HepG2 (cell line): ENCODE results near the gene TXNL4A. TPM values are rescaled to one million over a fixed set of nuclear protein-coding genes. Genes with fewer than 3 reads are reported as not detected.

Experiments used
- ARID2 ChIP-seq: sonication (generic); formaldehyde crosslinking; IDR thresholded peaks from 2 replicates; pipeline ENCODE4 v1.8.1; 2022; ENCODE audit warnings: mild to moderate bottlenecking, missing genetic modification reagents, borderline replicate concordance
- CEBPZ ChIP-seq: IDR thresholded peaks from 2 replicates; pipeline ENCODE4 v1.6.1; 2012; ENCODE audit warnings: low read length, improper control_type of control experiment
- CSRNP1 ChIP-seq: sonication (generic); formaldehyde crosslinking; IDR thresholded peaks from 2 replicates; pipeline ENCODE4 v1.8.1; 2023; ENCODE audit warnings: mild to moderate bottlenecking, missing genetic modification reagents
- GABPB1 ChIP-seq: IDR thresholded peaks from 2 replicates; pipeline ENCODE4 v1.6.1; 2016; ENCODE audit warnings: mild to moderate bottlenecking, missing genetic modification reagents, moderate library complexity, missing compliant biosample characterization
- HOXD1 ChIP-seq: sonication (generic); formaldehyde crosslinking; IDR thresholded peaks from 2 replicates; pipeline ENCODE4 v1.5.0; 2020; ENCODE audit warnings: missing genetic modification reagents
- NONO ChIP-seq, 2 experiments: fragments of 450-650 bp in 1 of 2; sonication (generic) in 1 of 2; formaldehyde crosslinking in 1 of 2; IDR thresholded peaks in 1 of 2; conservative IDR thresholded peaks in 1 of 2; 2 replicates each; pipeline versions ENCODE4 v1.6.1 to v1.8.0; 2017 to 2022; ENCODE audit warnings: mild to moderate bottlenecking in 1 of 2, missing genetic modification reagents in 1 of 2, moderate library complexity in 1 of 2
- PCBP1 ChIP-seq: fragments of 200-400 bp; formaldehyde crosslinking; IDR thresholded peaks from 2 replicates; pipeline ENCODE4 v1.6.1; 2017; ENCODE audit warnings: mild to moderate bottlenecking, low read depth, low read length, borderline replicate concordance
- RAD21 ChIP-seq: fragments of 450-650 bp; formaldehyde crosslinking; IDR thresholded peaks from 2 replicates; pipeline ENCODE4 v1.5.0; 2020; ENCODE audit warnings: mild to moderate bottlenecking
- REPIN1 ChIP-seq: sonication (generic); formaldehyde crosslinking; IDR thresholded peaks from 2 replicates; pipeline ENCODE4 v1.8.0; 2022; ENCODE audit warnings: missing genetic modification reagents, low read depth, mild to moderate bottlenecking, borderline replicate concordance
- REXO4 ChIP-seq: sonication (generic); formaldehyde crosslinking; IDR thresholded peaks from 2 replicates; pipeline ENCODE4 v1.8.0; 2022; ENCODE audit warnings: missing genetic modification reagents, mild to moderate bottlenecking, borderline replicate concordance
- SOX13 ChIP-seq, 3 experiments: fragments of 450-650 bp in 1 of 3; sonication (generic) in 1 of 3; formaldehyde crosslinking in 1 of 3; IDR thresholded peaks in 2 of 3; conservative IDR thresholded peaks in 1 of 3; 2 replicates each; pipeline versions ENCODE4 v1.5.0 to v1.6.1; 2016 to 2020; ENCODE audit warnings: antibody characterized with exemption in 1 of 3, mild to moderate bottlenecking in 1 of 3, missing compliant biosample characterization in 1 of 3, missing genetic modification reagents in 1 of 3, moderate library complexity in 1 of 3
- TCF7 ChIP-seq: sonication (generic); IDR thresholded peaks from 2 replicates; pipeline ENCODE4 v1.6.1; 2016; ENCODE audit warnings: antibody characterized with exemption, low read depth
- ZNF547 ChIP-seq: sonication (generic); formaldehyde crosslinking; IDR thresholded peaks from 2 replicates; pipeline ENCODE4 v1.5.1; 2020; ENCODE audit warnings: mild to moderate bottlenecking, missing genetic modification reagents
- ZNF607 ChIP-seq: sonication (generic); formaldehyde crosslinking; IDR thresholded peaks from 2 replicates; pipeline ENCODE4 v1.5.1; 2020; ENCODE audit warnings: missing genetic modification reagents, mild to moderate bottlenecking, borderline replicate concordance
- polyA plus RNA-seq, 8 experiments: library from polyadenylated mRNA; depleted of rRNA in 3 of 8; stranded (reverse) in 7 of 8; unstranded in 1 of 8; fragments of >200 nt; fragmentation: Illumina TruSeq in 4 of 8; extraction: Trizol in 4 of 8; gene quantifications; 2 replicates each; pipeline versions ENCODE4 v1.2.1 to v1.2.3, GENCODE V29; 2011 to 2016; ENCODE audit warnings: low read depth in 4 of 8, missing spikeins in 1 of 8, mixed read lengths in 1 of 8; ENCODE audit not compliant: insufficient read depth in 1 of 8
- total RNA-seq, 5 experiments: library from RNA; depleted of rRNA; stranded (reverse); fragments of >200 nt; fragmentation: Illumina TruSeq; extraction: Trizol; gene quantifications; 2 replicates each; pipeline ENCODE4 v1.2.3, GENCODE V29; 2016; ENCODE audit warnings: low read depth in 1 of 5
- TF ChIP-seq, protein P1 (sequence below): sonication (generic); formaldehyde crosslinking; IDR thresholded peaks from 2 replicates; pipeline ENCODE4 v1.4.0; 2020; ENCODE audit warnings: mild to moderate bottlenecking, missing genetic modification reagents
- TF ChIP-seq, protein P2 (sequence below): IDR thresholded peaks from 2 replicates; pipeline ENCODE4 v1.6.1; 2018; ENCODE audit warnings: missing genetic modification reagents

The TXNL4A gene
- total and polyA plus RNA-seq, 2 of the 13 experiments (the other 11 are each of a cell fraction or from before 2014, with no cell fraction given) = 172 to 202 TPM

- TF ChIP-seq SOX13 (IDR thresholded peaks at IDR 0.05) (no peak), SOX13 (CRISPR knock-in tag; conservative IDR thresholded peaks at IDR 0.05 in 1 of 2, IDR thresholded peaks at IDR 0.05 in 1 of 2) (no peak; a peak in 1 of 4 replicates), PCBP1 (no peak), RAD21 (CRISPR knock-in tag) (peak; percentile 33), CEBPZ (no peak), GABPB1 (CRISPR knock-in tag) (peak; percentile 82), REXO4 (CRISPR knock-in tag) (no peak), TCF7 (no peak), ARID2 (CRISPR knock-in tag) (0 out of 2 replicates have a peak, but pooled peaks have one; percentile 9), HOXD1 (CRISPR knock-in tag) (0 out of 2 replicates have a peak, but pooled peaks have one; percentile 35), NONO (IDR thresholded peaks at IDR 0.05) (no peak), NONO (CRISPR knock-in tag; conservative IDR thresholded peaks at IDR 0.05) (peak; percentile 97), ZNF547 (CRISPR knock-in tag) (peak; percentile 89), REPIN1 (CRISPR knock-in tag) (no peak), ZNF607 (CRISPR knock-in tag) (peak; percentile 62; the same call in 1 of the 2 replicates), CSRNP1 (CRISPR knock-in tag) (no peak)
- TF ChIP-seq, protein P1, sequence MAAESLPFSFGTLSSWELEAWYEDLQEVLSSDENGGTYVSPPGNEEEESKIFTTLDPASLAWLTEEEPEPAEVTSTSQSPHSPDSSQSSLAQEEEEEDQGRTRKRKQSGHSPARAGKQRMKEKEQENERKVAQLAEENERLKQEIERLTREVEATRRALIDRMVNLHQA (CRISPR knock-in tag) = no peak
- TF ChIP-seq, protein P2, sequence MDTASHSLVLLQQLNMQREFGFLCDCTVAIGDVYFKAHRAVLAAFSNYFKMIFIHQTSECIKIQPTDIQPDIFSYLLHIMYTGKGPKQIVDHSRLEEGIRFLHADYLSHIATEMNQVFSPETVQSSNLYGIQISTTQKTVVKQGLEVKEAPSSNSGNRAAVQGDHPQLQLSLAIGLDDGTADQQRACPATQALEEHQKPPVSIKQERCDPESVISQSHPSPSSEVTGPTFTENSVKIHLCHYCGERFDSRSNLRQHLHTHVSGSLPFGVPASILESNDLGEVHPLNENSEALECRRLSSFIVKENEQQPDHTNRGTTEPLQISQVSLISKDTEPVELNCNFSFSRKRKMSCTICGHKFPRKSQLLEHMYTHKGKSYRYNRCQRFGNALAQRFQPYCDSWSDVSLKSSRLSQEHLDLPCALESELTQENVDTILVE (CRISPR knock-in tag) = peak; percentile 63; the same call in 1 of the 2 replicates
Measured at GRCh38 chr18:79988451-79989194, at the start of gene TXNL4A (continued).
